A549 treated with Mapracorat at 1 μM for 4 hours (cell line): Measurements from ENCODE around the gene CCDC178. TPM values are rescaled to one million over a fixed set of nuclear protein-coding genes. Genes with fewer than 3 reads are reported as not detected.

Experiments
- total RNA-seq: library from RNA; stranded (reverse); fragments of 200-300 nt; extraction: Qiagen RNA extraction; gene quantifications from 5 replicates; pipeline ENCODE4 v1.2.3, GENCODE V29; 2022

CCDC178 gene, protein sequence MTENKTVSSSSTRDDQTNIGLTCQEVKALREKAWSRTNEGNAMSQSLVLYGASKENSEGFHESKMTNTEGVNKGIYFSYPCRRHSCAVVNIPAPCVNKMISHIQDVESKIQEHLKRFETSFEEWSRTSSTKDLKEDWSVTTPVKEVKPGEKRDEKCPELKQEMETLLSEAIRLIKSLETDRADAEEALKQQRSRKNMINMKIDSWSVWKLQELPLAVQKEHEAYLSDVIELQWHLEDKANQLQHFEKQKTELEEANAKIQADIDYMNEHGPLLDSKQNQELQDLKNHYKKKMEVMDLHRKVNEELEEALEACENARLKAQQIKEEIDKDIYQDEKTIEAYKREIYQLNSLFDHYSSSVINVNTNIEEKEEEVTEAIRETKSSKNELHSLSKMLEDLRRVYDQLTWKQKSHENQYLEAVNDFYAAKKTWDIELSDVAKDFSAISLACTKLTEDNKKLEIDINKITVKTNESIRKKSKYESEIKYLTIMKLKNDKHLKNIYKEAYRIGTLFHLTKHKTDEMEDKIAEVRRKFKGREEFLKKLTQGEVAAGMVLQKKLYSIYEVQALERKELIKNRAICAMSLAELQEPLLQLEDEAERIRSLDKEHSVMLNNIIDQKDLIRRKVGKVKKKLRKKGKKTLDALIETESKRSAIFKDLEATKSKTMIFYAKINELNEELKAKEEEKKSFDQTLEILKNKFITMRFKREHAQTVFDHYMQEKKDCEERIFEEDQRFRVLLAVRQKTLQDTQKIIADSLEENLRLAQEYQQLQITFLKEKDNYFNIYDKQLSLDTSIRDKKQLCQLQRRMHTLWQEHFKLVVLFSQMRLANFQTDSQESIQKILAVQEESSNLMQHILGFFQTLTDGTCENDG
- total RNA-seq, result not detected in 5 replicates

DNA sequence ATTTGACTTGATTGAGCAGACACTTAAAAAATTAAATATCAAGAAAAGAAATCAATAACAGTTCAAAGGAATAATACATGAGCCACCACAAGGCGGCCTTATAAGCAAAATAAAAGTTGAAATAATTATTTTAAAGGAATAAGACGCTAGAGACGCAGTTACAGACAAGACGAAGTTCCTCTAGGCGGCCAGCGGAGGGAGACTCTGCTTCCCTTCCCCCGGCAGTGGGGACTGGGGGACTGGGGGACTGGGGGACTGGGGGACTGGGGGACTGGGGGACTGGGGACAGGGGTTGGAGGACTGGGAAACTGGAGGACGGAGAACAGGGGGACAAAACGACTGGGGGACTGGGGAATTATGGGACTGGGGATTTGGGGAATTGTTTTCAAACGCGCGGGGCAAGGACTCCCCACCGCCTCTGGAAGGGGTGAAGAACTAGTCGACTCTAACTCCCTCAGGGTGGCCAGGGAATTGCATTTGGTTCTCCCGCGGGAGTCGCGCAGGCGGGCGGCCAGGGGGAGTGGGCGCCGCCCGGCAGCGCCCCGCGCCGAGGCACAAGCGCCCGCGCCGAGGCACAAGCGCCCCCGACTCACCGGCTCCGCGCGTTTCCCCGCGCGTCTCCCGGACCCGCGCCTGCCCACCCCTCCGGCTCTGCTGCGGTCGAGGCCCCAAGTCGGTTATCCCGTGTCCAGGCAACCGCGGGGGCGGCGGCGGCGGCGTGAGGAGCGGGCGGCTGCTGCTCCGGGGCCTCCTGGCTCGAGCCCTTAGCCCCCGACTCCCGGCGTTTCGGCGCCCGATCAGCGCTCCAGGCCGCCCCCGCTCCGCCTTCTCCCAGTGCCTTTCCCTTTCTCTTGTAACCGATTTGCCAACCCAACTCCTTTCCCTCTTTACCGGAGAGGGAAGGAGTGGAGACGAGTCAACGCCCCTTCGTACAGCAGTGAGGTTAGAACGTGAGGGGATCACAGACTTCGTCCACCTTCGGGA, at the start of gene CCDC178:
Gene CCDC178, minus strand, starts transcription at position 662 of the 984 bp plus-strand sequence. CDS start 28,633 bp downstream, outside the sequence.

Other genes starting within 250 kb of the CCDC178 start
- gene ASXL3, start 137.5 kb upstream of the CCDC178 start, total RNA-seq, result not detected in 5 replicates